ENCODE measurements around the gene JAG1.

DNA sequence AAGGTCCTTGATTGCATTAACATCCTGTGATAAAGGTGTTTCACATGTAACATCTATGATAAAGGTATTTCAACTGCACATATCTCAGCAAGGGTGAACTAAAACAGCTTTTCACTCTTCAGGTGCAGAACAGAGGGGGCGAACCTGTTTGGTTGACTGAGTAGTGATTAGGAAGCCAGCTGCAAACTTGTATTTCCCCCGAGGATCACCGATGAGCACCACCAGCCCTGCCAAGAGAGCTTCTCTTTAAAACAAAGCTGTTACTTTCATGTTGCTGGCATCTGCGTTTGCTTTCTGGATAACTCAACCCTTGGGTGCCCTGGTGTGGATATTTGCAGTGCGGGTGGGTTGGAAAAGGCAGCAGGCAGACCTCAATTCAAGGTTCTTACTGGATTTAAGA, 39.6 kb downstream of the JAG1 start:
- TF ChIP-seq, protein P1, sequence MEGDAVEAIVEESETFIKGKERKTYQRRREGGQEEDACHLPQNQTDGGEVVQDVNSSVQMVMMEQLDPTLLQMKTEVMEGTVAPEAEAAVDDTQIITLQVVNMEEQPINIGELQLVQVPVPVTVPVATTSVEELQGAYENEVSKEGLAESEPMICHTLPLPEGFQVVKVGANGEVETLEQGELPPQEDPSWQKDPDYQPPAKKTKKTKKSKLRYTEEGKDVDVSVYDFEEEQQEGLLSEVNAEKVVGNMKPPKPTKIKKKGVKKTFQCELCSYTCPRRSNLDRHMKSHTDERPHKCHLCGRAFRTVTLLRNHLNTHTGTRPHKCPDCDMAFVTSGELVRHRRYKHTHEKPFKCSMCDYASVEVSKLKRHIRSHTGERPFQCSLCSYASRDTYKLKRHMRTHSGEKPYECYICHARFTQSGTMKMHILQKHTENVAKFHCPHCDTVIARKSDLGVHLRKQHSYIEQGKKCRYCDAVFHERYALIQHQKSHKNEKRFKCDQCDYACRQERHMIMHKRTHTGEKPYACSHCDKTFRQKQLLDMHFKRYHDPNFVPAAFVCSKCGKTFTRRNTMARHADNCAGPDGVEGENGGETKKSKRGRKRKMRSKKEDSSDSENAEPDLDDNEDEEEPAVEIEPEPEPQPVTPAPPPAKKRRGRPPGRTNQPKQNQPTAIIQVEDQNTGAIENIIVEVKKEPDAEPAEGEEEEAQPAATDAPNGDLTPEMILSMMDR (IDR thresholded peaks at IDR 0.05) = no peak
- no peak for TF ChIP-seq POLR2A (IDR thresholded peaks at IDR 0.05)
